HCT116 (cell line): ENCODE results near the gene TMEM240. TPM values are rescaled to one million over a fixed set of nuclear protein-coding genes. Genes with fewer than 3 reads are reported as not detected.

Source experiments
- ATAC-seq: fragments of 200-7000 bp; cut with Tn5 transposase; 2 replicates; pipeline ENCODE4 v1.9.1; 2020; ENCODE audit warnings: mild to moderate bottlenecking, moderate library complexity
- BruUV-seq: library from RNA; stranded (reverse); fragments of 400-500 nt; replicated peaks from 2 replicates; lab custom pipeline; 2021; lab: Mats Ljungman, UMichigan
- CTCF ChIA-PET: fragments of 300-600 bp; sonication (Branson Sonifier 250); formaldehyde crosslinking; loops from one replicate; lab custom pipeline; 2021; ENCODE audit warnings: antibody characterized with exemption; lab: Charles Lee
- POLR2A ChIA-PET: fragments of 300-600, 350-600 bp; sonication (Branson Sonifier 250); formaldehyde crosslinking; loops from one replicate; lab custom pipeline; 2021; ENCODE audit warnings: antibody characterized with exemption; lab: Charles Lee
- RAD21 ChIA-PET, 2 experiments: fragments of 300-600 bp; sonication (Branson Sonifier 250); formaldehyde crosslinking; loops; one replicate each; lab custom pipeline; 2023; ENCODE audit warnings: low total read pairs in 2 of 2; ENCODE audit not compliant: uncharacterized antibody in 2 of 2, unreplicated experiment in 2 of 2, low non-redundant PET in 1 of 2; lab: Charles Lee
- DNase-seq: peaks from one replicate; pipeline ENCODE4 v3.0.0-alpha.2; 2010; ENCODE audit warnings: low read depth, low spot score
- H2AFZ ChIP-seq: fragments of 200-600 bp; shearing (Covaris generic), sonication (generic); 2 replicates; pipeline ENCODE4 v1.6.1; 2017; ENCODE audit warnings: low read depth, mixed run types, mixed read lengths, antibody characterized with exemption, low read length; ENCODE audit not compliant: poor library complexity, severe bottlenecking
- H3K27ac ChIP-seq: 2 replicates; pipeline ENCODE4 v1.5.1; 2012; ENCODE audit warnings: low read depth, low read length
- H3K27me3 ChIP-seq: fragments of 200-600 bp; sonication (generic); 2 replicates; pipeline ENCODE4 v1.6.1; 2016; ENCODE audit warnings: mixed run types, low read length, mixed read lengths; ENCODE audit not compliant: insufficient read depth
- H3K36me3 ChIP-seq, 2 experiments: fragments of 200-500 bp in 1 of 2; fragments of 200-600 bp in 1 of 2; sonication (Bioruptor generic) in 1 of 2; sonication (generic) in 1 of 2; 2 replicates each; pipeline versions ENCODE4 v1.5.1 to v1.6.1; 2014 to 2016; ENCODE audit warnings: low read length in 2 of 2, inconsistent platforms in 1 of 2, mixed read lengths in 1 of 2, mixed run types in 1 of 2; ENCODE audit not compliant: insufficient read depth in 2 of 2, control insufficient read depth in 1 of 2
- H3K4me1 ChIP-seq, 2 experiments: fragments of 200-600 bp in 1 of 2; sonication (generic) in 1 of 2; 2 replicates each; pipeline versions ENCODE4 v1.5.1 to v1.6.1; 2012 to 2017; ENCODE audit warnings: low read length in 2 of 2, inconsistent platforms in 1 of 2, mild to moderate bottlenecking in 1 of 2, mixed read lengths in 1 of 2, mixed run types in 1 of 2, moderate library complexity in 1 of 2; ENCODE audit not compliant: insufficient read depth in 2 of 2, control insufficient read depth in 1 of 2
- H3K4me2 ChIP-seq: fragments of 200-600 bp; sonication (generic); 2 replicates; pipeline ENCODE4 v1.6.1; 2017; ENCODE audit warnings: mixed run types, low read length, mixed read lengths
- H3K4me3 ChIP-seq, 2 experiments: fragments of 200-600 bp in 1 of 2; sonication (generic) in 1 of 2; replicated peaks in 1 of 2; 2 replicates each; pipeline ENCODE4 v1.5.1; 2011 to 2016; ENCODE audit warnings: low read length in 2 of 2, control low read depth in 1 of 2, low read depth in 1 of 2, mild to moderate bottlenecking in 1 of 2, mixed read lengths in 1 of 2, mixed run types in 1 of 2
- H3K79me2 ChIP-seq: fragments of 200-600 bp; sonication (generic); 2 replicates; pipeline ENCODE4 v1.6.1; 2017; ENCODE audit warnings: mild to moderate bottlenecking, mixed run types, low read length, moderate library complexity, mixed read lengths; ENCODE audit not compliant: insufficient read depth
- H3K9ac ChIP-seq: fragments of 200-600 bp; sonication (generic); 2 replicates; pipeline ENCODE4 v1.6.1; 2016; ENCODE audit warnings: low read length, mixed read lengths
- H3K9me2 ChIP-seq: fragments of 200-600 bp; sonication (generic), shearing (Covaris generic); 2 replicates; pipeline ENCODE4 v1.6.1; 2017; ENCODE audit warnings: mixed run types, mild to moderate bottlenecking, moderate library complexity; ENCODE audit not compliant: insufficient read depth
- H3K9me3 ChIP-seq, 2 experiments: fragments of 200-500 bp in 1 of 2; fragments of 200-600 bp in 1 of 2; sonication (Bioruptor generic) in 1 of 2; sonication (generic) in 1 of 2; 2 replicates each; pipeline ENCODE4 v1.6.1; 2014 to 2017; ENCODE audit warnings: low read length in 2 of 2, mixed read lengths in 2 of 2, inconsistent platforms in 1 of 2, low read depth in 1 of 2, mild to moderate bottlenecking in 1 of 2, mixed run types in 1 of 2, moderate library complexity in 1 of 2; ENCODE audit not compliant: control insufficient read depth in 1 of 2, insufficient read depth in 1 of 2
- H4K20me1 ChIP-seq: fragments of 200-600 bp; sonication (generic), shearing (Covaris generic); 2 replicates; pipeline ENCODE4 v1.6.1; 2017; ENCODE audit warnings: mixed run types, mild to moderate bottlenecking, moderate library complexity; ENCODE audit not compliant: insufficient read depth
- CBX3 ChIP-seq: IDR thresholded peaks from 2 replicates; pipeline ENCODE4 v1.6.1; 2012; ENCODE audit warnings: low read depth
- CEBPB ChIP-seq: IDR thresholded peaks from 2 replicates; pipeline ENCODE4 v1.6.1; 2012; ENCODE audit warnings: low read depth
- EGR1 ChIP-seq: IDR thresholded peaks from 2 replicates; pipeline ENCODE4 v1.6.1; 2012; ENCODE audit warnings: low read depth
- ELF1 ChIP-seq: IDR thresholded peaks from 2 replicates; pipeline ENCODE4 v1.6.1; 2012; ENCODE audit warnings: low read depth, borderline replicate concordance
- EZH2 ChIP-seq: fragments of 200-600 bp; sonication (generic); IDR thresholded peaks from 2 replicates; pipeline ENCODE4 v1.6.1; 2017; ENCODE audit warnings: antibody characterized with exemption, mixed run types
- FOSL1 ChIP-seq: IDR thresholded peaks from 2 replicates; pipeline ENCODE4 v1.6.1; 2012; ENCODE audit warnings: low read depth
- JUND ChIP-seq: IDR thresholded peaks from 2 replicates; pipeline ENCODE4 v1.6.1; 2012
- POLR2A ChIP-seq: IDR thresholded peaks from 2 replicates; pipeline ENCODE4 v1.7.0; 2011; ENCODE audit warnings: borderline replicate concordance; ENCODE audit not compliant: insufficient read depth, insufficient read length; ENCODE audit errors: extremely low read depth
- RAD21 ChIP-seq: IDR thresholded peaks from 2 replicates; pipeline ENCODE4 v1.6.1; 2012; ENCODE audit warnings: low read depth, mild to moderate bottlenecking
- REST ChIP-seq: IDR thresholded peaks from 2 replicates; pipeline ENCODE4 v1.6.1; 2012; ENCODE audit warnings: low read depth
- SIN3A ChIP-seq: IDR thresholded peaks from 2 replicates; pipeline ENCODE4 v1.6.1; 2012; ENCODE audit warnings: low read depth
- SP1 ChIP-seq: IDR thresholded peaks from 2 replicates; pipeline ENCODE4 v1.6.1; 2012; ENCODE audit warnings: low read depth
- TCF7L2 ChIP-seq: IDR thresholded peaks from 2 replicates; pipeline ENCODE4 v1.7.0; 2011; ENCODE audit warnings: borderline replicate concordance, inconsistent platforms; ENCODE audit not compliant: insufficient read depth, insufficient read length; ENCODE audit errors: extremely low read depth
- YY1 ChIP-seq: IDR thresholded peaks from 2 replicates; pipeline ENCODE4 v1.6.1; 2011; ENCODE audit warnings: low read length, low read depth, moderate library complexity, mild to moderate bottlenecking; ENCODE audit not compliant: insufficient replicate concordance; ENCODE audit errors: extremely low read depth
- ZFX ChIP-seq: fragments of 450-650 bp; IDR thresholded peaks from 2 replicates; pipeline ENCODE4 v1.6.1; 2017
- ZNF274 ChIP-seq: fragments of 200-500 bp; sonication (Bioruptor generic); IDR thresholded peaks from 2 replicates; pipeline ENCODE4 v1.6.1; 2014; ENCODE audit warnings: mild to moderate bottlenecking, low read depth, low read length, inconsistent platforms
- intact Hi-C: fragments of 100-400 bp; cut with micrococcal nuclease; formaldehyde crosslinking; loops from 2 replicates; pipeline ENCODE4 v1.10.0; 2022
- total RNA-seq: library from RNA; stranded (reverse); gene quantifications from one replicate; pipeline ENCODE4 v1.2.1, GENCODE V29; 2021; ENCODE audit not compliant: unreplicated experiment
- TF ChIP-seq, protein P1 (sequence below): IDR thresholded peaks from 2 replicates; pipeline ENCODE4 v1.6.1; 2011; ENCODE audit warnings: mild to moderate bottlenecking, low read length, moderate library complexity; ENCODE audit not compliant: insufficient replicate concordance; ENCODE audit errors: extremely low read depth
- TF ChIP-seq, protein P2 (sequence below): IDR thresholded peaks from 2 replicates; pipeline ENCODE4 v1.6.1; 2012
- TF ChIP-seq, protein P3 (sequence below): IDR thresholded peaks from 2 replicates; pipeline ENCODE4 v1.6.1; 2012

Gene TMEM240
- total RNA-seq, 1 experiment from 2014 or later, result 2.3 TPM

DNA sequence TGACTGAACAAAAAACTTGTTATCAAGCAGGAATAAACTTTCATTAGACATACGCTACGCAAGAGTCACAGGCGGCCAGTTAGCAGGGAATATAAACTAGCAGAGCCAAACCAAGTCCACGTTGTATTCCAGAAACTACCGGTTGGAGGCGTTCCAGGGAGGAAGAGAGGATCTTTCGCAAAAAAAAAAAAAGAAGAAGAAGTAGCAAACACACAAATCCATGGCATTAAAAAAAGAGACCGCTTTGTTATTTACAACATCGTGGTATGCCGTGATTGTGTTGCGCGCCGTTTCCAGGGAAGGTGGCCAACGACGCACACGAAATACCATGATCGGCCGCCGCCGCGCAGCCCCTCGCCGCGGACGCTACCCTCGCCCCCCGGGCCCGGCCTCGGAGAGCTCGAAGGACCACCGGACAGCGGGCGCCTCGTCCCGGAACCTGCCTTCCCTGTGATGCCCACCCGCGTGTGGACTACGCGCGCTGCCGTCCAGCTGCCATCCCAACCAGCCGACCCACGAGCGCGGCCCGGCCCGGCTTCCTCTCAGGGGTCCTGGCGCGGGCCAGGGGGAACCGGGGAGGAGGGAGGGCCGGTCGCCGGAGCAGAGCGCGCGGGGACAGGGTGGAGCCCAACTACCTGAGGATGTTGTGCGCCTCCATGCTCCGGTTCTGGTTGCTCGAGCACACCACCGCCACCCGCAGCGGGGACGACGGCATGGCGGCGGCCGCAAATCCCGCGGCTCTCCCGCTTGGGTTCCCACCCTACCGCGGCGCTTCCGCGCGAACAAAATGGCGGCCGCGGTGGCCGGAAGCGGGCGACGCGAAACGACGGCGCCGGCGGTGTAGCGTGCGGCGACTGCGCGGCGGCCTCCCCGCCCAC lies 33.7 kb upstream of the TMEM240 start:
- Histone ChIP-seq H3K36me3 (peaks cover 3 to 16% of the 10 kb centered on the region in 2 experiments; a peak in 3 of 4 replicates), H3K4me2 (peak overlapping the region; percentile 72), H3K9me3 (no peaks in the 10 kb centered on the region), H3K79me2 (peaks cover 53% of the 10 kb centered on the region), H3K4me1 (peaks cover 17 to 22% of the 10 kb centered on the region in 2 experiments), H3K27me3 (no peaks in the 10 kb centered on the region), H2AFZ (no peak overlapping the region), H3K27ac (peak overlapping the region; percentile 99), H3K4me3 (peak overlapping the region; percentile 84 to 97), H4K20me1 (peaks cover 10% of the 10 kb centered on the region; the same call in 1 of the 2 replicates), H3K9me2 (no peaks in the 10 kb centered on the region), H3K9ac (peak overlapping the region; percentile 100)
- CTCF ChIA-PET, result no interaction called here
- no peak for DNase-seq
- BruUV-seq, result no TSS peak
- RAD21 ChIA-PET, result no interaction called here
- POLR2A ChIA-PET, result no interaction called here
- intact Hi-C loops, result loop anchor here (5.0 kb wide), 1 partner anchor 62 kb away; the partner anchor contains the start of gene ATAD3A
- peak; percentile 82 for ATAC-seq
- TF ChIP-seq ZNF274, result no peak
- TF ChIP-seq ZFX, result no peak
- TF ChIP-seq SP1, result no peak
- TF ChIP-seq, protein P1, sequence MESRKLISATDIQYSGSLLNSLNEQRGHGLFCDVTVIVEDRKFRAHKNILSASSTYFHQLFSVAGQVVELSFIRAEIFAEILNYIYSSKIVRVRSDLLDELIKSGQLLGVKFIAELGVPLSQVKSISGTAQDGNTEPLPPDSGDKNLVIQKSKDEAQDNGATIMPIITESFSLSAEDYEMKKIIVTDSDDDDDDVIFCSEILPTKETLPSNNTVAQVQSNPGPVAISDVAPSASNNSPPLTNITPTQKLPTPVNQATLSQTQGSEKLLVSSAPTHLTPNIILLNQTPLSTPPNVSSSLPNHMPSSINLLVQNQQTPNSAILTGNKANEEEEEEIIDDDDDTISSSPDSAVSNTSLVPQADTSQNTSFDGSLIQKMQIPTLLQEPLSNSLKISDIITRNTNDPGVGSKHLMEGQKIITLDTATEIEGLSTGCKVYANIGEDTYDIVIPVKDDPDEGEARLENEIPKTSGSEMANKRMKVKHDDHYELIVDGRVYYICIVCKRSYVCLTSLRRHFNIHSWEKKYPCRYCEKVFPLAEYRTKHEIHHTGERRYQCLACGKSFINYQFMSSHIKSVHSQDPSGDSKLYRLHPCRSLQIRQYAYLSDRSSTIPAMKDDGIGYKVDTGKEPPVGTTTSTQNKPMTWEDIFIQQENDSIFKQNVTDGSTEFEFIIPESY, result no peak
- TF ChIP-seq CEBPB, result no peak
- no peak; the same call in 1 of the 2 replicates for TF ChIP-seq RAD21
- TF ChIP-seq FOSL1, result no peak
- no peak for TF ChIP-seq CBX3
- TF ChIP-seq EGR1, result no peak
- TF ChIP-seq SIN3A, result peak; percentile 38; the same call in 1 of the 2 replicates
- no peak for TF ChIP-seq TCF7L2
- no peak; the same call in 1 of the 2 replicates for TF ChIP-seq JUND
- no peak for TF ChIP-seq REST
- TF ChIP-seq ELF1, result no peak
- TF ChIP-seq YY1, result peak; percentile 95
- no peak for TF ChIP-seq EZH2
- TF ChIP-seq, protein P2, sequence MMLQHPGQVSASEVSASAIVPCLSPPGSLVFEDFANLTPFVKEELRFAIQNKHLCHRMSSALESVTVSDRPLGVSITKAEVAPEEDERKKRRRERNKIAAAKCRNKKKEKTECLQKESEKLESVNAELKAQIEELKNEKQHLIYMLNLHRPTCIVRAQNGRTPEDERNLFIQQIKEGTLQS, result no peak
- peak; percentile 2 for TF ChIP-seq POLR2A
- TF ChIP-seq, protein P3, sequence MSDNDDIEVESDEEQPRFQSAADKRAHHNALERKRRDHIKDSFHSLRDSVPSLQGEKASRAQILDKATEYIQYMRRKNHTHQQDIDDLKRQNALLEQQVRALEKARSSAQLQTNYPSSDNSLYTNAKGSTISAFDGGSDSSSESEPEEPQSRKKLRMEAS, result peak; percentile 14
